ENCODE results near the gene NKX1-2. TPM values are rescaled to one million over a fixed set of nuclear protein-coding genes. Genes with fewer than 3 reads are reported as not detected.

NKX1-2 gene
- total and polyA plus RNA-seq, 2 of the 4 experiments (the other 2 are of a cell fraction) = not detected

DNA sequence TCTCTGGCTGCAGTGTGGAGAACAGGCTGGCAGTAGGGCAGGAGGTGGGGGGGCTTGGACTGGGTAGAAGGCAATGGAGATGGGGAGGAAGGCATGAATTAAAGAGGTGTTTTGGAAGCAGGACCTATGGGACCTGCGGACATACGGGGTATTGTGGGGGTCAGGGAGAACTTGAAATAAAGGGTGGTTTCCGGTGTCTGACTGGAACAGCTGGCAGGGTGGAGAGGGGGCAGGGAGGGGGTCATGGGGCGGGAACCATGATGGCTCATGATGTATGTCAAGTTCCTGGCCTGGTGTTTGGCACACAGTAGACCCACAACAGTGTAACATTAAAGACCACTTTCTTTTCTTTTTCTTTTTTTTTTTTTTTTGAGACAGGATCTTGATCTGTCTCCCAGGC lies 17.3 kb upstream of the NKX1-2 start:
- ATAC-seq (ENCODE audit: low read depth) (no peak), DNase-seq (no peak)
- intact Hi-C loops (cut with micrococcal nuclease) = no loop called here
- no peak overlapping the region for H2BK5ac ChIP-seq (ENCODE audit: low read depth, low read length, poor library complexity, severe bottlenecking)
- H3K4me3 ChIP-seq (ENCODE audit: insufficient read depth, low read depth, low read length) = no peak overlapping the region
- ChIA-PET CTCF (no interaction called here), POLR2A (ENCODE audit: unreplicated experiment) (no interaction called here)
- H2BK15ac ChIP-seq (ENCODE audit: low read depth, low read length) = no peak overlapping the region
- no peaks in the 10 kb centered on the region for H4K20me1 ChIP-seq (ENCODE audit: insufficient read depth, low read length)
- no peaks in the 10 kb centered on the region for H3K36me3 ChIP-seq (ENCODE audit: control insufficient read depth, insufficient read depth, low read length)
- H3K4me2 ChIP-seq (ENCODE audit: low read depth, low read length) = no peak overlapping the region
- no TSS peak for BruUV-seq (replicated peaks)
- H4K8ac ChIP-seq (ENCODE audit: low read depth in 2 of 2, low read length in 2 of 2) = no peak overlapping the region
- in situ Hi-C loops (cut with MboI; ENCODE audit: low sequenced_read_pairs) = no loop called here
- H3K27me3 ChIP-seq (ENCODE audit: control insufficient read depth, insufficient read depth, low read length) = no peaks in the 10 kb centered on the region
- no peak overlapping the region for H3K4ac ChIP-seq (ENCODE audit: low read depth, low read length)
- no peak overlapping the region for H2BK120ac ChIP-seq (ENCODE audit: low read depth, low read length)
- no peak overlapping the region for H4K91ac ChIP-seq (ENCODE audit: insufficient read depth, low read depth, low read length)
- peaks cover 2 to 4% of the 10 kb centered on the region in 2 experiments; a peak in 3 of 4 replicates for H3K79me1 ChIP-seq (ENCODE audit: low read depth in 1 of 2, low read length in 2 of 2)
- TF ChIP-seq CHD1 (IDR thresholded peaks at IDR 0.05; ENCODE audit: low read depth, low read length) (no peak), MAZ (IDR thresholded peaks at IDR 0.05; ENCODE audit: borderline replicate concordance, low read depth, low read length) (no peak), SMC3 (IDR thresholded peaks at IDR 0.05; ENCODE audit: low read depth, low read length) (no peak)
- TF ChIP-seq, protein P1, sequence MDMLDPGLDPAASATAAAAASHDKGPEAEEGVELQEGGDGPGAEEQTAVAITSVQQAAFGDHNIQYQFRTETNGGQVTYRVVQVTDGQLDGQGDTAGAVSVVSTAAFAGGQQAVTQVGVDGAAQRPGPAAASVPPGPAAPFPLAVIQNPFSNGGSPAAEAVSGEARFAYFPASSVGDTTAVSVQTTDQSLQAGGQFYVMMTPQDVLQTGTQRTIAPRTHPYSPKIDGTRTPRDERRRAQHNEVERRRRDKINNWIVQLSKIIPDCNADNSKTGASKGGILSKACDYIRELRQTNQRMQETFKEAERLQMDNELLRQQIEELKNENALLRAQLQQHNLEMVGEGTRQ (IDR thresholded peaks at IDR 0.05; ENCODE audit: low read depth, low read length) = no peak
- H2AFZ ChIP-seq (replicated peaks; ENCODE audit: low read length, poor library complexity) = no peak overlapping the region
- H2BK20ac ChIP-seq (ENCODE audit: low read depth, low read length) = no peak overlapping the region
- H3K14ac ChIP-seq (replicated peaks; ENCODE audit: low read depth, low read length) = no peak overlapping the region
- dilution Hi-C loops (cut with HindIII; ENCODE audit: low sequenced_read_pairs, unreplicated experiment) = no loop called here
- no peak overlapping the region for H3K56ac ChIP-seq (ENCODE audit: extremely low read depth, insufficient read depth, low read length)
- H3K4me1 ChIP-seq (ENCODE audit: control insufficient read depth, insufficient read depth, low read length) = peaks cover 2% of the 10 kb centered on the region; the same call in 1 of the 2 replicates
- no peak overlapping the region for H4K5ac ChIP-seq (ENCODE audit: low read depth, low read length)
- no peak overlapping the region for H2AK9ac ChIP-seq (replicated peaks; ENCODE audit: low read depth, low read length, poor library complexity)
- no peaks in the 10 kb centered on the region for H3K9me3 ChIP-seq (ENCODE audit: control insufficient read depth, insufficient read depth, low read length)
- no CpG with 5 or more reads among the region's 4 CpGs for WGBS, 2 experiments (ENCODE audit: extremely low coverage in 2 of 2, insufficient read length in 1 of 2)
- no peak overlapping the region for H3K27ac ChIP-seq (ENCODE audit: insufficient read depth, low read length)
- no peak overlapping the region for H3K18ac ChIP-seq (ENCODE audit: low read depth, low read length)
- H3K9me1 ChIP-seq (ENCODE audit: insufficient read depth, low read length) = no peaks in the 10 kb centered on the region
- no peak overlapping the region for H2AK5ac ChIP-seq (ENCODE audit: low read depth, low read length)
- H3K23ac ChIP-seq (ENCODE audit: low read depth, low read length) = no peak overlapping the region
- H3K9ac ChIP-seq (ENCODE audit: low read depth, low read length) = no peak overlapping the region
